Endothelial cell of umbilical vein (primary cell): ENCODE results near the gene FBXW9. TPM values are rescaled to one million over a fixed set of nuclear protein-coding genes. Genes with fewer than 3 reads are reported as not detected.

Source experiments
- BruUV-seq: library from RNA; stranded (reverse); fragments of 400-500 nt; replicated peaks from 2 replicates; lab custom pipeline; 2021; lab: Mats Ljungman, UMichigan
- CTCF ChIA-PET: fragments of 300-600, 350-600 bp; sonication (Branson Sonifier 250); formaldehyde crosslinking; loops from one replicate; lab custom pipeline; 2021; ENCODE audit warnings: antibody characterized with exemption, inconsistent platforms; lab: Charles Lee
- POLR2A ChIA-PET: fragments of 300-600, 350-600 bp; sonication (Branson Sonifier 250); formaldehyde crosslinking; loops from one replicate; lab custom pipeline; 2021; ENCODE audit warnings: antibody characterized with exemption, inconsistent platforms; lab: Charles Lee
- DNase-seq: peaks from one replicate; pipeline ENCODE4 v3.0.0-alpha.2; 2011; ENCODE audit warnings: low read depth, low spot score
- FAIRE-seq: peaks from 2 replicates; lab custom pipeline; 2011; peaks lifted over from hg19 to GRCh38; lab: Jason Lieb, UNC
- H2AFZ ChIP-seq: 2 replicates; pipeline ENCODE4 v1.6.0; 2012; ENCODE audit warnings: low read depth, low read length, control low read depth, inconsistent platforms
- H3K27ac ChIP-seq: 2 replicates; pipeline ENCODE4 v1.5.1; 2011; ENCODE audit warnings: low read depth, mild to moderate bottlenecking, control low read depth, low read length, moderate library complexity; ENCODE audit not compliant: insufficient read depth
- H3K27me3 ChIP-seq, 2 experiments: 2 replicates each; pipeline versions ENCODE4 v1.6.0 to v1.6.1; 2011; ENCODE audit warnings: low read length in 2 of 2, mixed read lengths in 1 of 2; ENCODE audit not compliant: control insufficient read depth in 2 of 2, insufficient read depth in 2 of 2
- H3K36me3 ChIP-seq, 2 experiments: 2 replicates in 1 of 2; 3 replicates in 1 of 2; pipeline ENCODE4 v1.5.1; 2011; ENCODE audit warnings: low read length in 2 of 2, mild to moderate bottlenecking in 1 of 2, moderate library complexity in 1 of 2; ENCODE audit not compliant: control insufficient read depth in 2 of 2, insufficient read depth in 2 of 2; ENCODE audit errors: extremely low read depth in 1 of 2
- H3K4me1 ChIP-seq: 3 replicates; pipeline ENCODE4 v1.5.1; 2011; ENCODE audit warnings: mild to moderate bottlenecking, low read length; ENCODE audit not compliant: control insufficient read depth, insufficient read depth; ENCODE audit errors: extremely low read depth
- H3K4me2 ChIP-seq: 2 replicates; pipeline ENCODE4 v1.6.1; 2011; ENCODE audit warnings: low read length, control low read depth, mixed read lengths; ENCODE audit not compliant: insufficient read depth
- H3K4me3 ChIP-seq, 3 experiments: fragments of 200-600 bp in 1 of 3; sonication (generic), shearing (Covaris generic) in 1 of 3; replicated peaks in 1 of 3; 2 replicates each; pipeline ENCODE4 v1.5.1; 2011 to 2016; ENCODE audit warnings: control low read depth in 3 of 3, low read length in 3 of 3, mild to moderate bottlenecking in 2 of 3, inconsistent platforms in 1 of 3, low read depth in 1 of 3, moderate library complexity in 1 of 3; ENCODE audit not compliant: insufficient read depth in 1 of 3
- H3K79me2 ChIP-seq: 2 replicates; pipeline ENCODE4 v1.6.0; 2012; ENCODE audit warnings: low read length, inconsistent platforms; ENCODE audit not compliant: control insufficient read depth, insufficient read depth
- H3K9ac ChIP-seq: replicated peaks from 2 replicates; pipeline ENCODE3; 2011; ENCODE audit warnings: low read length, control low read depth; ENCODE audit not compliant: insufficient read depth; ENCODE audit errors: extremely low read depth
- H3K9me1 ChIP-seq: replicated peaks from 3 replicates; pipeline ENCODE4 v1.6.0; 2011; ENCODE audit warnings: mild to moderate bottlenecking, low read length; ENCODE audit not compliant: control insufficient read depth, insufficient read depth; ENCODE audit errors: extremely low read depth
- H3K9me3 ChIP-seq: replicated peaks from 2 replicates; pipeline ENCODE4 v1.5.1; 2012; ENCODE audit warnings: low read length, inconsistent platforms; ENCODE audit not compliant: control insufficient read depth, insufficient read depth
- H4K20me1 ChIP-seq: replicated peaks from 2 replicates; pipeline ENCODE3; 2011; ENCODE audit warnings: mild to moderate bottlenecking, low read length; ENCODE audit not compliant: control insufficient read depth, insufficient read depth; ENCODE audit errors: extremely low read depth
- EZH2 ChIP-seq: IDR thresholded peaks from 2 replicates; pipeline ENCODE4 v1.6.1; 2012; ENCODE audit warnings: borderline replicate concordance, low read depth, mild to moderate bottlenecking, moderate library complexity, low read length, inconsistent platforms; ENCODE audit not compliant: severe bottlenecking
- JUN ChIP-seq: IDR thresholded peaks from 2 replicates; pipeline ENCODE4 v1.6.1; 2011; ENCODE audit warnings: borderline replicate concordance, low read depth; ENCODE audit not compliant: insufficient read length, insufficient read depth
- MYC ChIP-seq: IDR thresholded peaks from one replicate; pipeline ENCODE4 v1.6.1; 2011; ENCODE audit warnings: mild to moderate bottlenecking, low read depth, low read length
- POLR2A ChIP-seq: IDR thresholded peaks from 2 replicates; pipeline ENCODE4 v1.6.1; 2012; ENCODE audit warnings: low read depth, mild to moderate bottlenecking, control low read depth, low read length
- POLR2AphosphoS5 ChIP-seq: IDR thresholded peaks from 2 replicates; pipeline ENCODE4 v1.6.1; 2012; ENCODE audit warnings: low read depth, mild to moderate bottlenecking, control low read depth, low read length, moderate library complexity; ENCODE audit not compliant: insufficient read depth
- dilution Hi-C: fragments of 300-500 bp; cut with MboI; formaldehyde crosslinking; loops from one replicate; pipeline ENCODE4 v1.15.0; 2019; ENCODE audit warnings: low sequenced_read_pairs; ENCODE audit not compliant: extremely low pct_ligation_motif_present
- intact Hi-C: fragments of 100-400 bp; cut with micrococcal nuclease; formaldehyde crosslinking; loops from one replicate; pipeline ENCODE4 v1.10.0; 2022
- polyA plus RNA-seq, 4 experiments: library from polyadenylated mRNA; depleted of rRNA in 3 of 4; stranded (reverse) in 3 of 4; unstranded in 1 of 4; fragments of >200 nt; gene quantifications; 2 replicates each; pipeline versions ENCODE4 v1.2.1 to v1.2.3, GENCODE V29; 2011 to 2012; ENCODE audit warnings: missing spikeins in 1 of 4
- total RNA-seq: library from RNA; stranded (reverse); gene quantifications from 2 replicates; pipeline ENCODE4 v1.2.3, GENCODE V29; 2021
- TF ChIP-seq, protein P1 (sequence below): IDR thresholded peaks from 2 replicates; pipeline ENCODE4 v1.6.1; 2011; ENCODE audit not compliant: insufficient read depth, insufficient read length

The FBXW9 gene
- total and polyA plus RNA-seq, 2 donors (not counting 3 experiments of a cell fraction or from before 2014, with no cell fraction given) = 12.4 to 19.3 TPM

DNA sequence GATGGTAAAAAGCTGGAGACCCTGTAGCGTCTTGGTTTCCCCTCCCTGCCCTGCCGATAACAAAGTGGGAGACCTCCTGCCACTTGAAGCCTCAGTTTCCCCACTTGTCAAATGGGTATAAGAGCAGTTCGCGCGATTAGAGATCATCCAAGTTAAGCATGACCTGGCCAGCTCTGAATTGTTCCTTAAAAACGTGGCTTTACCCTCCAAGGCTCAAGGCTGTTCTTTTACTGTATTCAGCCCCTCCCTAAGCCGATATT lies 26.9 kb upstream of the FBXW9 start:
- no peak for FAIRE-seq
- BruUV-seq = TSS peak; percentile 61
- intact Hi-C loops = loop anchor here (2.0 to 5.0 kb wide), 2 partner anchors 33 to 374 kb away; no protein-coding TSS in a partner anchor
- Histone ChIP-seq H3K4me1 (peaks cover 10% of the 10 kb centered on the region), H3K9ac (peak overlapping the region; percentile 78), H3K36me3 (peaks cover 3 to 11% of the 10 kb centered on the region in 2 experiments), H3K9me3 (no peaks in the 10 kb centered on the region), H3K79me2 (peaks cover 50% of the 10 kb centered on the region), H3K27ac (peak overlapping the region; percentile 57), H3K4me2 (peak overlapping the region; percentile 90), H2AFZ (no peak overlapping the region), H4K20me1 (no peaks in the 10 kb centered on the region), H3K4me3 (peak overlapping the region; percentile 62 to 88 (median 62)), H3K27me3 (no peaks in the 10 kb centered on the region), H3K9me1 (no peaks in the 10 kb centered on the region)
- no peak for DNase-seq
- POLR2A ChIA-PET = interaction anchor here (0.6 to 3.2 kb wide), 4 partner anchors 11 to 1799 kb away, joined by 3 to 14 read pairs (median 4); partner anchors contain the start of genes GET3, JUNB and TRIR
- no peak for TF ChIP-seq EZH2
- no peak for TF ChIP-seq JUN
- dilution Hi-C loops = no loop called here
- CTCF ChIA-PET = interaction anchor here (0.9 to 4.5 kb wide), 7 partner anchors 10 to 124 kb away, joined by 3 to 38 read pairs (median 6); no protein-coding TSS in a partner anchor

DNA sequence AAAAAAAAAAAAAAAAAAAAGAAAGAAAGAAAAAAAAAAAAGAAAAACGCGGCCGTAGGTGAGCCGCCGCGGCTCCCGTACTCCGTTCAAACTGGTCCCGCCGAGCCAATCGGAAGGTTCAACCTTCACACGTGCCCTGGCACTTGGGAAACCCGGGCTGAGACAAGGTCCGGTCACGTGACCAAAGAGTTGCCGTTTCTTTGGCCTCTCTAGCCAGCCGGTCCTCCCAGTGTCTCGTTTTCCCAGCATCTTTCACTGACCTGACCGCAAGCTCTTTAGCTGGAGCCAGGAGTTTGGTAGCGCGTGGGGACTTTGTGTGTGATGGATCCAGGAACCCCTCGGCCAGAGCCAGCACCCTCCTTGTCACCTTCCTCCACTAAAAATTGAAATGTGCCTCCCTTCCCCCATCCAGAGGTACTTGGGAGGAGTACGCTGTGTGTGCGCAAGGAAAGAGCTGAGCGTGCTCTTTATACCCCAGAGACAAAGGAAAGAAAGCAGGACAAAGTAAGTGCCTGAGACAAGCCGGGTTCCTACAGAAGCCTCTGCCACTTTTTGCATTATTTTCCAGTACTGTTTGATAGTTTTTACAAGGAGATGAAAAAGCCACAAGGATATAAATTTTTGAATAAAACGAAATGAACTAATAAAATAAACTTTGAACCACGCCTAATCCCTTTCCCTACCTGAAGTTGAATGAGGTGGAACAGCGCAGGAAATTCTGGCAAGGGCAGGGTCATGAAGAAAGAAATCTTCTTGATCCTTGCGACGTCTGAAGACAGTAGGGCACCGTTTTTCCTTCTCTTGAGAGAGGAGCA lies 26.3 kb upstream of the FBXW9 start:
- no peaks in the 10 kb centered on the region for H3K9me1 ChIP-seq
- H3K4me3 ChIP-seq = peak overlapping the region; percentile 62 to 88 (median 62)
- DNase-seq (peak; percentile 97), FAIRE-seq (peak; percentile 96)
- no peaks in the 10 kb centered on the region for H3K9me3 ChIP-seq
- peak overlapping the region; percentile 78 for H3K9ac ChIP-seq
- no peaks in the 10 kb centered on the region for H4K20me1 ChIP-seq
- BruUV-seq = TSS peak; percentile 94
- peak overlapping the region; percentile 57 for H3K27ac ChIP-seq
- H2AFZ ChIP-seq = peak overlapping the region; percentile 28
- dilution Hi-C loops (no loop called here), intact Hi-C loops (loop anchor here (1.0 to 5.0 kb wide), 4 partner anchors 12 to 375 kb away; partner anchors contain the start of genes FBXW9 and TRIR)
- peak overlapping the region; percentile 90 for H3K4me2 ChIP-seq
- no peak for TF ChIP-seq JUN
- peak; percentile 47 for TF ChIP-seq MYC
- no peak for TF ChIP-seq EZH2
- TF ChIP-seq, protein P1, sequence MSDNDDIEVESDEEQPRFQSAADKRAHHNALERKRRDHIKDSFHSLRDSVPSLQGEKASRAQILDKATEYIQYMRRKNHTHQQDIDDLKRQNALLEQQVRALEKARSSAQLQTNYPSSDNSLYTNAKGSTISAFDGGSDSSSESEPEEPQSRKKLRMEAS = peak; percentile 98
- TF ChIP-seq POLR2A = peak; percentile 62
- peak; percentile 59 for TF ChIP-seq POLR2AphosphoS5
- CTCF ChIA-PET = interaction anchor here (0.9 to 4.5 kb wide), 11 partner anchors 9 to 125 kb away, joined by 3 to 38 read pairs (median 5); no protein-coding TSS in a partner anchor
- peaks cover 10% of the 10 kb centered on the region for H3K4me1 ChIP-seq
- H3K27me3 ChIP-seq = no peaks in the 10 kb centered on the region
- peaks cover 3 to 9% of the 10 kb centered on the region in 2 experiments for H3K36me3 ChIP-seq
- H3K79me2 ChIP-seq = peaks cover 54% of the 10 kb centered on the region
- POLR2A ChIA-PET = interaction anchor here (0.6 to 3.2 kb wide), 5 partner anchors 11 to 1800 kb away, joined by 3 to 14 read pairs (median 5); partner anchors contain the start of genes GET3, JUNB and TRIR
